Esophagus squamous epithelium (tissue), 4 donors: ENCODE results near the gene TTC28.

Experiments
- CTCF ChIP-seq, 6 experiments: fragments of 450-650 bp in 4 of 6; fragments of 200-600 bp in 2 of 6; sonication (generic) in 2 of 6; IDR thresholded peaks; one replicate each; pipeline ENCODE4 v1.5.1; 2016 to 2019; ENCODE audit warnings: antibody characterized with exemption in 6 of 6, mild to moderate bottlenecking in 4 of 6, moderate library complexity in 4 of 6
- POLR2A ChIP-seq, 4 donors: fragments of 450-650 bp; IDR thresholded peaks; one replicate each; pipeline ENCODE4 v1.6.1; 2017; ENCODE audit warnings: antibody characterized with exemption in 4 of 4, mild to moderate bottlenecking in 4 of 4, moderate library complexity in 3 of 4

GRCh38 chr22:28046100-28046499, 633.5 kb downstream of the TTC28 start:
- no peak for TF ChIP-seq CTCF (IDR thresholded peaks at IDR 0.05)
- no peak for TF ChIP-seq POLR2A (IDR thresholded peaks at IDR 0.05)
